ENCODE results near the gene IZUMO4. TPM values are rescaled to one million over a fixed set of nuclear protein-coding genes. Genes with fewer than 3 reads are reported as not detected.

Gene IZUMO4
- total RNA-seq, 1 experiment from 2014 or later = 2.5 TPM

GRCh38 chr19:2111886-2112285 is 15.2 kb downstream of the IZUMO4 start:
- Histone ChIP-seq H3K4me1 (ENCODE audit: insufficient read depth, low read length, poor library complexity, severe bottlenecking) (no peaks in the 10 kb centered on the region), H3K36me3 (ENCODE audit: insufficient read depth, low read length, poor library complexity, severe bottlenecking) (peaks cover 90% of the 10 kb centered on the region), H3K27ac (ENCODE audit: low read depth, low read length, poor library complexity, severe bottlenecking) (no peak overlapping the region), H3K27me3 (replicated peaks; ENCODE audit: insufficient read depth, low read depth, low read length, poor library complexity) (no peaks in the 10 kb centered on the region), H3K9me3 (ENCODE audit: low read depth, low read length, poor library complexity, severe bottlenecking) (no peaks in the 10 kb centered on the region), H3K4me3 (ENCODE audit: low read depth, low read length, poor library complexity, severe bottlenecking) (no peak overlapping the region)
- POLR2A ChIA-PET (ENCODE audit: low non-redundant PET) = no interaction called here
- BruUV-seq (replicated peaks) = no TSS peak
- CTCF ChIA-PET = no interaction called here
- DNase-seq (ENCODE audit: low spot score) = no peak
- TF ChIP-seq EZH2 (IDR thresholded peaks at IDR 0.05; ENCODE audit: borderline replicate concordance, low read depth, low read length, poor library complexity, severe bottlenecking) = no peak
- TF ChIP-seq, protein P1, sequence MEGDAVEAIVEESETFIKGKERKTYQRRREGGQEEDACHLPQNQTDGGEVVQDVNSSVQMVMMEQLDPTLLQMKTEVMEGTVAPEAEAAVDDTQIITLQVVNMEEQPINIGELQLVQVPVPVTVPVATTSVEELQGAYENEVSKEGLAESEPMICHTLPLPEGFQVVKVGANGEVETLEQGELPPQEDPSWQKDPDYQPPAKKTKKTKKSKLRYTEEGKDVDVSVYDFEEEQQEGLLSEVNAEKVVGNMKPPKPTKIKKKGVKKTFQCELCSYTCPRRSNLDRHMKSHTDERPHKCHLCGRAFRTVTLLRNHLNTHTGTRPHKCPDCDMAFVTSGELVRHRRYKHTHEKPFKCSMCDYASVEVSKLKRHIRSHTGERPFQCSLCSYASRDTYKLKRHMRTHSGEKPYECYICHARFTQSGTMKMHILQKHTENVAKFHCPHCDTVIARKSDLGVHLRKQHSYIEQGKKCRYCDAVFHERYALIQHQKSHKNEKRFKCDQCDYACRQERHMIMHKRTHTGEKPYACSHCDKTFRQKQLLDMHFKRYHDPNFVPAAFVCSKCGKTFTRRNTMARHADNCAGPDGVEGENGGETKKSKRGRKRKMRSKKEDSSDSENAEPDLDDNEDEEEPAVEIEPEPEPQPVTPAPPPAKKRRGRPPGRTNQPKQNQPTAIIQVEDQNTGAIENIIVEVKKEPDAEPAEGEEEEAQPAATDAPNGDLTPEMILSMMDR (conservative IDR thresholded peaks at IDR 0.05; ENCODE audit: low read depth, low read length) = no peak
- intact Hi-C loops (cut with micrococcal nuclease; ENCODE audit: unreplicated experiment) = no loop called here

DNA sequence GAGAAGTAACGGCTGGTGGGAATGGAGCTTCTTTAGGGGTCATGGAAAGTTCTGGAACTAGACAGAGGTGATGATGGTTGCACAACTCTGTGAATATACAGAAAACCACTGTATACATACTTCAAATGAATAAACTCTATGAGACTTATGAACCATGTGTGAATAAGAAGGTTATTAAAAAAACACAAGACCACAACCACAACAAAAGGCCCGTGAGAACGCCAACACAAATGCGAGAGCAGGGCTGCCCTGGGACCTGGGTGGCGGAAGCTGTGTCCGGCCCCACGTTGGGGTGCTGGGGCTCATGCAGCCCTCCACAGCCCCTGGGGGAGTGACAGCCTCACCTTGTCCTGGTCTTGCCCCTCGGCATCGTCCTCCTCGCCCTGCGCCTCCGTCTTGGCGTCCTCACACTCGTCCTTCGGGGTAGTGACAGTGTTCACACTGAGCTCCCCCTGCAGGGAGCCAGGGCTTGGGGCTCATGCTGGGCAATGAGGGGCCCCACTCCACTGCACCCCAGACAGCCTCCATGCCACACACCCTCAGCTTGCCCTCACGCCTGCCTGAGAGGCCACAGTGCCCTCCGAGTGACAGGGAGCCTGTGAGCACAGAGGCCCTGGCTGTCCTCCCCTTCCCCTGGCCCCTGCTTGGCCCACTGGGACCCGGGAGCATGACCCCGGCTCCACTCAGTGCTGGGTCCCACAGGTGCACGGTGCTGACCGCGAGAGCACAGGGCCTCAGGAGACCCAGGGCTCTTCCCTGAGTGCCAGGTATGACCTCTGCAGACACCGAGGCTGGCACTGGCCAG is 16.0 kb downstream of the IZUMO4 start:
- intact Hi-C loops (cut with micrococcal nuclease; ENCODE audit: unreplicated experiment) = no loop called here
- Histone ChIP-seq H3K9me3 (ENCODE audit: low read depth, low read length, poor library complexity, severe bottlenecking) (no peaks in the 10 kb centered on the region), H3K27me3 (replicated peaks; ENCODE audit: insufficient read depth, low read depth, low read length, poor library complexity) (no peaks in the 10 kb centered on the region), H3K4me3 (ENCODE audit: low read depth, low read length, poor library complexity, severe bottlenecking) (no peak overlapping the region), H3K4me1 (ENCODE audit: insufficient read depth, low read length, poor library complexity, severe bottlenecking) (no peaks in the 10 kb centered on the region), H3K27ac (ENCODE audit: low read depth, low read length, poor library complexity, severe bottlenecking) (no peak overlapping the region), H3K36me3 (ENCODE audit: insufficient read depth, low read length, poor library complexity, severe bottlenecking) (peaks cover 94% of the 10 kb centered on the region)
- no peak for DNase-seq (ENCODE audit: low spot score)
- TF ChIP-seq, protein P1 (conservative IDR thresholded peaks at IDR 0.05; ENCODE audit: low read depth, low read length) = no peak
- no peak for TF ChIP-seq EZH2 (IDR thresholded peaks at IDR 0.05; ENCODE audit: borderline replicate concordance, low read depth, low read length, poor library complexity, severe bottlenecking)
- no TSS peak for BruUV-seq (replicated peaks)
- ChIA-PET CTCF (no interaction called here), POLR2A (ENCODE audit: low non-redundant PET) (no interaction called here)

DNA sequence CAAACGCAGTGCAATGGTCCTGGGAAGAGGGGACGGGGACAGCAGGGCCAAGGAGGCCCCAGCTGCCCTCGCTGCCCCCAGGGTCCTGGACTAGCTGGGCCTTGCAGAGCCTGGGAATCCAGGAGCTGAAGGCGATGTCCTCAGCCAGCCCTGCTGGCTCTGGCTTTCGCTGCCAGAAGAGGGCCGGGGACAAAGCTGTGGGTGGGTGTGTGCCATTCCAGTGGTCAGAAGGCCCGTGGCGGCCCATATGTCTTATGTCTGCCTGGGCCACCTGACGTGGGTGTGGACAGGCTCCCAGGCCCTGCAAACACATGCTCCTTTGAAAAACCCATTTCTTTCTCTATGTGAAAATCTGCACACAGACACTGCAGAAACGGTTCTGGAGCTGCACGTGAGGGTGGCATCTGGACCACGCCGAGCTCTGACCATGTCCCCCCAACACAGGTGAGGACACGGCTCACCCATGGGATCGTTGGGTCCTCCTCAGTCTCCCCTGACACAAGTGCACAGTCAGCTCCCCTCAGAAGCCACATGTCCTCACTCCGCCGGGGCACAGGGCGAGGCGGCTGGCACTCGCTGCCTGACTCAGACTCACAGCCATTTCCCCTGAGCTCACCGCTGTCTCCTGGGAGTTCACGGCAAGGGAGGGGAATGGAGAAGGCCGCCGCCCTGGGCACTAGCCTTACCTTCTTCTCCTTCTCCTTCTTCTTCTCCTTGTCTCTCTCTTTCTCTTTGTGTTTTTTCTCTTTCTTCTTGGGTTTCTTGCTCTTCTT is 16.9 kb downstream of the IZUMO4 start:
- ChIA-PET CTCF (no interaction called here), POLR2A (ENCODE audit: low non-redundant PET) (interaction anchor here (0.5 kb wide), 1 partner anchor 1915 kb away, joined by 5 read pairs; no protein-coding TSS in a partner anchor)
- intact Hi-C loops (cut with micrococcal nuclease; ENCODE audit: unreplicated experiment) = no loop called here

More for the DNA sequence above, 16.9 kb downstream of the IZUMO4 start:
- H3K36me3 ChIP-seq (ENCODE audit: insufficient read depth, low read length, poor library complexity, severe bottlenecking) = peaks cover 96% of the 10 kb centered on the region
- H3K27ac ChIP-seq (ENCODE audit: low read depth, low read length, poor library complexity, severe bottlenecking) = no peak overlapping the region
- no peaks in the 10 kb centered on the region for H3K9me3 ChIP-seq (ENCODE audit: low read depth, low read length, poor library complexity, severe bottlenecking)
- BruUV-seq (replicated peaks) = no TSS peak
- peak; percentile 56 for DNase-seq (ENCODE audit: low spot score)
- TF ChIP-seq, protein P1 (conservative IDR thresholded peaks at IDR 0.05; ENCODE audit: low read depth, low read length) = no peak
- no peak for TF ChIP-seq EZH2 (IDR thresholded peaks at IDR 0.05; ENCODE audit: borderline replicate concordance, low read depth, low read length, poor library complexity, severe bottlenecking)
- no peaks in the 10 kb centered on the region for H3K27me3 ChIP-seq (replicated peaks; ENCODE audit: insufficient read depth, low read depth, low read length, poor library complexity)
- H3K4me3 ChIP-seq (ENCODE audit: low read depth, low read length, poor library complexity, severe bottlenecking) = no peak overlapping the region
- no peaks in the 10 kb centered on the region for H3K4me1 ChIP-seq (ENCODE audit: insufficient read depth, low read length, poor library complexity, severe bottlenecking)
